HL-60/S4 treated with retinoic acid at 250 ng/mL for 4 days and 3 days (cell line): ENCODE measurements around the gene HNRNPAB.

Source experiments
- in situ Hi-C: fragments of 300-500 bp; cut with MboI; formaldehyde crosslinking; loops from 2 replicates; pipeline ENCODE4 v1.7.0; 2022; ENCODE audit warnings: low sequenced_read_pairs

The HNRNPAB gene

DNA sequence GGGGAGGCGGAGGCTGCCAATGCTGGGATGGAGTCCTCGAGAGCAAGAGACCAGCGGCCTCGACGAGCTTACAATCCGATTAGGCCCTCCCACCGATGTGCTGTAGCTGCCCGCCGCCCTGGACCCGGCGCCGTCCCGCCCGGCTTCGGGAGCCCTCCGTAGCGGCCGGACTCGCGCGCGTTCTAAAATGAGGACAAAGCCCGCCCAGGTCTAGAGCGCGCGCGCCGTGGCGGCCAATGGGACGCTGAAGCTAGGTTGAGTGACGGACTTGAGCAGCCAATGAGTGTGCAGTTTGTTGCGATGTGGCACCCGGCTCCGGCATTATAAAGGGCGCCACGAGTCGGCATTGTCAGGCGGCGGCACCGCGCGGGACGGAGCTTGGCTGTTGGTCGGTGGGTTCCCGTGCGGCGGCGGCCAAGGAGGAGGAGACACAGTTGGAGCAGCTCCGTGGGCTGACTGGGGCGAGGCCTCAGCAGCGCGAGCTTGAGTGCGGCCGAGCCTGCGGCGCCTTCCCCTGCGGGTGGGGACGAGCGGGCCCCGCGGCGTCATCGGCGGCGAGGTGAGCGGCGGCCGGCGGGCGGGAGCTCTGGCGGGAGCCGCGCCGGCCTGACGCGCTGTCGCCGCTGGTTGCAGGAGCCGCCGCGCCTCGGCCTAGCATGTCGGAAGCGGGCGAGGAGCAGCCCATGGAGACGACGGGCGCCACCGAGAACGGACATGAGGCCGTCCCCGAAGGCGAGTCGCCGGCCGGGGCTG, at the start of gene HNRNPAB:
Gene HNRNPAB, plus strand, starts transcription at position 352 of the 753 bp plus-strand sequence. Its CDS starts 305 bp downstream, at position 657.
- in situ Hi-C loops, result no loop called here

DNA sequence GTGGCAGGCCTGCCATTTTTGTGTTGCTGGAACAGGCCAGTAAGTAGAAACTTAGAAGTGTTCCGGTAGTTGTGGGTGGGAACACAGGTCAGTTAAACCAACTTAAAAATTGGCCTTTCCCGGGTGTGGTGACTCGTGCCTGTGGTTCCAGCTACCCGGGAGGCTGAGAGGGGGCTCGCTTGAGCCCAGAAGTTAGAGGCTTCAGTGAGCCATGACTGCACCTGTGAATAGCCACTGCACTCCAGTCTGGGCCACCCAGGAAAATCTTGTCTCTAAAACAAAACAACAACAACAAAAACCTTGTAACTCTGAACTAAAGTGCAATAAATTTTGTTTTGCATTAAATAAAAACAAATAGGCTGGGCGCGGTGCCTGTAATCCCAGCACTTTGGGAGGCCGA, 49.3 kb upstream of the HNRNPAB start:
- in situ Hi-C loops, result no loop called here

DNA sequence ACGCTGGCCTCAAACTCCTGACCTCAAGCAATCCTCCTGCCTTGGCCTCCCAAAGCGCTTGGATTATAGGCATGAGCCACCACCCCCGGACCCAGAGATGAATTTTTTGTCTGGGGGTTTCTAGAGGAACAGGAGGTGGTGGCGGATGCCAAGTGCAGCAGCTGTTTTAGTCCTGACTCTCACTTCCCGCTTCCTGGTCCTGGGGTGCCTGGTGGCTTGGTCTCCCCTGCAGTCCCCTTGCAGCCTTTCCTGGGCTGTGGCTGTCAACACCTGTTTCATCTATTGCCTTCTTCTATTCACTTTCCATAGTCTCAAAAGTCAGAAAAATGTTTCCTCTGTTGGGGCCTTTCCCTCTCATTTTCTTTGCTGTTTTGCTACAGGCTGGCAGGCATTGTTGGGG, 44.2 kb upstream of the HNRNPAB start:
- in situ Hi-C loops, result no loop called here

DNA sequence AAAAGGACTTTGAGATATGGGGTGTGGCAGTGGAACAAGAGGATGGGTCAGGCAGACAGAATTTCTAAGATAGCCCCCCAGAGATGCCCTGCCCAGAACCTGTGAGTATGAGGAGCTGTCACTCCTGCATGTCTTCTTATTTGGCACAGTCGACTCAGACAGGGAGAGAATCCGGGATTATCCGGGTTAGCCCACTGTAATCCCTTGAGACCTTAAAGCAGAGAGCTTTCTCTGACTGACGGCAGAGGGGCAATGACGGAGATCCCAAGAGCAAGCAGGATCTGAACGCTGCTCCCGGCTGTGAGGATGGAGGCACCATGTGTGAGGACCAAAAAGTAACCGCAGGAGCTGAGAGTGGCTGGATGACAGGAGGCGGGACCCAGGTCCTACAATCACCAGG, 41.9 kb upstream of the HNRNPAB start:
- in situ Hi-C loops, result no loop called here

DNA sequence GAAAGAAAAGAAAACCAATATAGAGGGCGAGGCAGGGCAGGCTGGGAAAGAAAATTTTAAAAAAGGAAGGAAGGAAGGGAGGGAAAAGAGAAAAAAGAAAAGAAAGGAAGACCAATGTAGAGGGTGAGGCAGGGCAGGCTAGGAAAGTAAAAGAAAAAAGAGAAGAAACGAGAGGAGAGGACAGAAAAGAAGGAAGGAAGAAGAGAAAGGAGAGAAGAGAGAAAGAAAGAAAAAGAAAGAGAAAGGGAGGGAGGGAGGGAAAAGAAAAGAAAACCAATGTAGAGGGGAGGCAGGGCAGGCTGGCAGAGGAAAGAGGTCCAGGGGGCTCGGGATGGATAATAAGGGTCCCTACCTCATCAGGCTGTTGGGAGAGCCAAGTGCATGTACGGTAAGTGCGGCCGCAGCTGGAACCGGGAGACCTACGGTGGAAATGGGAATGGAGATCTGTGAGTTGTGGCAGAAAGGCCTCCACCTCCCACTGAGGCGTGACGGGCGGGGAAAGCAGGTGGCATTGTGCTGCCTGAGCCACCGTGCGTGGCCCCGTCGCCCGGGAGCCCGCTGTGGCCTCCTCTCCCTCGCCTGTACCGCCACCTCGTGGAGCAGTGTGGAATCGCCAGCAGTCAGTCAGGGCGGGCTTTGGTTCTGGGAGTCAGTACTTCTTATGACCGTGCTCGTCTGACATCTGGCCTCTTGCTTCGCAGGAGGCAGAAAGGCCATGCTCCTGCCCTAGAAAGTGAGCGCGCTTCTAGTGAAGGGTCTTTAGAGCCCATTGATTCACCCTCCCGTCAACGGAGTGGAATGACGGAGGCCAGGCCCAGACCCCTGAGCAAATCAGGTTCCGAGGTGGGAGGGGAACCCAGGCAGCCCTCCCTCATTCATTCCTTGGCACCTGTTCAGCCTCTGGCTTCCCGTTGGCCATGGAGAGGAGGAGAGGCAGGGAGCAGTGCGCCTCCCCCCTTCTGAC, 40.3 kb upstream of the HNRNPAB start:
- in situ Hi-C loops, result no loop called here

DNA sequence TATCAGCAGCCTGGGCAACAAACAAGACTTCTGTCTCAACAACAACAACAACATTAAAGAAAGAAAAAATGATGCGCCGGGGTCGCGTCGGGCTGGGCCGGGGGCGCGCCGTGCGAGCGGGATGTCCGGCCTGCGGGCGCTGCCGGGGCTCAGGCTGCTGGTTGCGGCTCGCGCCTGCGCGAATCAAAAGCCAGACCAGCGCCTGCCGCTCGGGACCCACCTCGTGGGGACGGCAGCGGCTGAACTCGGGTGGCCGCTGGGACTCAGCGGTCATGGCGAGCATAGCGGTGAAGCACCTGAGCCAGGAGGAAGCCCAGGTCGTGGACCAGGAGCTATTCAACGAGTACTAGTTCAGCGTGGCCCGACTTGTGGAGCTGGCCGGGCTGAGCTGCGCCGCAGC, 38.8 kb upstream of the HNRNPAB start:
- in situ Hi-C loops, result no loop called here

DNA sequence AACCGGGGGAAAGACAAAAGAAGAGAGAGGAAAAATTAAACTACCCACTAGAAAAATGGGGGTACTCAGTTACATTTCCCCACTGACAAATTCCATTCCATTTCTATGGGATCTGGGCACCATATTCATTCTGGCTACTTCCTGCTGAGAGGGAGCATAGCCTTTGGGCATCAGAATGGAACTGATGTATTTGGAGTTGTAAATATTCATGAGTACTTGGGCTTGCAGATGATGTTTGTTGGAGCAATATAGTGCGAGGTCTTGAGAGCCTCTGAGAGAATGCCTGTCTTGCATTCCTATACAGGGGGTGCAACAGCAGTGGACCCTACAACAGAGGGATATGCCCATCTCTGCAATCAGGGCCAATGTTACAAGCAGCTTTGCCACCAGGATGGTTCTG, 33.9 kb upstream of the HNRNPAB start:
- in situ Hi-C loops, result no loop called here

DNA sequence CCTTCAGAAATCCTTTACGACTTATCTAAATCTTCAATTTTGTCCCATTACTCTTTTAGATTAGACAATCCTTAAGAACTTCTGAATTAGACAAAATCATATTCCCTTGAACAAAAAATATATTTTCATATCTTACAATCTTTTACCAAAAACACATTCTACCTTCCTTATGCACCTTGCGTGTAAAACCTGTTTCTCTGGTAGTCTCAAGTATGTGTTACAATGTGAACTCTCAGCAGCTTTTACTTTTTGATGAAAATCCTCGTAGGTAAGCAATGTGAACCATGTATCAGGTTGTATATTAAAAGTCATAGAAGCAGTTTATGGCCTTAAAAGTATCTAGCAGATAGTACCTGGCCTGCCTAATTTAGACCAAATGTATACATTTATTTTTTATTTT, 29.9 kb upstream of the HNRNPAB start:
- in situ Hi-C loops, result no loop called here

DNA sequence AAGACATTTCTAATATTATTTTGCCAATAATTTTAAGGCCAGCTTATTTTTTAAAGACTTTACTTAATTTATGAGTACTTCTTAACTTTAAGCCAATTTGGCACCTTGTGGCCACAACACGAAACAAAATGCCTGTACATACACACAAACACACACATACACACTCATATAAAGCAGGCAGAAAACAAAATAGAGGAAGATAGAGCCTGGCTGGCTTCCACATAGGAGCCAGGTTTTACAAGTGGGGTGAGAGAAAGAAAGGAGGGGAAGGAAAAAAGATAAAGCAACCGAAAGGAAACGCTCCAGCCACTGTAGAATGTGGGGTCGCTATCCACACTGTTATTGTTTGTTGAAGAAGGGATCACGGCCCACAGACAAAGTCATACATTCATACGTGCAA, 27.5 kb upstream of the HNRNPAB start:
- in situ Hi-C loops, result no loop called here

DNA sequence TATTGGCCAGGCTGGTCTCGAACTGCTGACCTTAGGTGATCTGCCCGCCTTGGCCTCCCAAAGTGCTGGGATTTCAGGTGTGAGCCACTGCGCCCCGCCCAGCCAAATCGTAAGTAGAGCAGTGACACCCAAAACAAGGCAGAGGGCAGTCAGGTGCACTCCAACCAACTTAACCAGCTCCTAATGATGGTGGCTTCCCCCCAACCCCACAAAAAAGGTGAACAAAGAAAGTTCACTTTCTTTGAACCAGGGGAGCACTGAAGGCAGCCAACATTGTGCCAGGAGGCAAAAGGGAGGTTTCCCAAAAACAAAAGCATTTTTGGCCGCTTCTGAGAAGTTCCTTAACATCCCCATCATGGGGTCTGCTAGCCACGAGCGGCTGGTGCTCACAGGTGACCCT, 26.8 kb upstream of the HNRNPAB start:
- in situ Hi-C loops, result no loop called here

DNA sequence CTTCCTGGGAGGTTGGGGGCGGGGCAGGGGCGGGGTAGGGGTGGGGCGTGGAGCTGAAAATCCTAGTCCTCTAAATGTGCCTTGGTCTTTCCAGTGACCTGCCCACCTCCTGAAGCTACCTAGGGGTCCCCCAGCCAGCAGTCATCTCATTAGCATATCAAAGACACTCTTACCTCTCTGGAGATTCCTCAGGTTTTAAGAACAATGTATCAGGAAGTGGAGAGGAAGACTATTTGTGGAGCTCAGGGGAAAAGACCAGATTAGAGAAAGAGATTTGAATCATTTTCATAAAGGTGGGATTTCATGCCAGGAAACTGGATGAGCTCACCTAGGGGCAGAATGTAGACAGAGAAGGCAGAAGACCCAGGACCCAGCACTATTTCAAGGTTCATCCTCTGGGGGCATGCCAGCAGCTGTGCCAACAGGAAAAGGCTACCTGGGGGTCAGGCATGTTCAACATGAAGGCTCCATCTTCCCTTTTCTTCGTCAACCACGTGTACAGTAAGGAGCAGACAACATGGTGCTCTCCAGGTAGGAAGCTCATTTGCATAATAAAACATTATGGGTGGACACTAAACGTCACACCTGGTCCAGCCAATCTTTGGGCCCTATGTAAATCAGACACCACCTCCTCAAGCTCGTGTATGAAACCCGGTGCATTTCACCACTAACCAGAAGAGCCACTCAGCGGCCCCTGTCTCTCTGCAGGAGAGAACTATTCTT, 24.0 kb upstream of the HNRNPAB start:
- in situ Hi-C loops, result no loop called here

DNA sequence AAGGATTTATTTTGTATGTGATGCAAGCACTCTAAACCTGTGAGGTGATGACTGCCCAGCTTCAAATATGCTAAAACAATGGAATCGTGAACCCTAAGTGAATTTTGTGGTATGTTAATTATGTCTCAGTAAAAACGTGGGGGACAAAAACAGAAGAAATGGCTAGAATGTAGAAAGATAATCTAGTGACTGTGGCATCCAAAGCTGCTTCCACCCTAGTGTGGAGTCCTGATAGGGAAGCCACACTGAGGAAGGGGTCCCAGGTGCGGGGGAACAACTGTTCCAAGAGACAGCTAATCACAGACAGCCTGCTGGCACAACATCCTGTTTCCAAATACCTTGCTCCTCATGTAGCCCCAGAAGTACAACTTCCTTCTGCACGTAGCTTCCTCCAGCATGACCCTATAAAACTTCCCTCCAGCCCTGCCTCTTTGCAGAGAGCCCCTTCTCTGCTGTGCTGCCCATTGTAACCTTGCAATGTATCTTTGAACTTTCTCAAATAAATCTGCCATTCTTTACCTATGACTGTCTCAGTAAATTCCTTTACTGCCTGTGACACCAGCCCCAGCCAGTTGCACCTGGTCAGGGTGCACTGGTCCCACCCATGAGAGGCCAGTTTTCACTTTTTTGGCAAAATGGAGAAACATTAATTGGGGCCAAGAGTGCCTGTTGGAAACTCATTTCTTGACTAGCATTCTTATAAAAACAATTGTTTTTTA, 22.0 kb upstream of the HNRNPAB start:
- in situ Hi-C loops, result no loop called here

DNA sequence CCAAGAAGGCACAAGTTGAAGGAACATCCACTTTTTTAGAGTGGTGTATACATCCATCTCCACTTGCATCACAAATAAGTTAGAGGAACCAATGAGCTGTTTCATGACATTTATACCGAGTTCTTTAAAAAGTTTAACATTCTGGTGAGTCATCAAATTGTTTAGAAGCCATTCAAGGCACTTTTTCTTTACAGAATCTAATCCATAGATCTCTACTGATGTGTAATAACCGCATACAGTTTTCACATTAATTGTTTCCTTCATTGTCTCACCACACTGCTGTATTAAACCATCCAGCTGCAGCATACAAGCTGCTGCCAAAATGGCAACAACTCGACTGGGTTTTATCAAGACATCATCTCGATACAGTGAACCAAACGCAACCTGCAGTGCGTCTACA, 17.9 kb upstream of the HNRNPAB start:
- in situ Hi-C loops, result no loop called here

DNA sequence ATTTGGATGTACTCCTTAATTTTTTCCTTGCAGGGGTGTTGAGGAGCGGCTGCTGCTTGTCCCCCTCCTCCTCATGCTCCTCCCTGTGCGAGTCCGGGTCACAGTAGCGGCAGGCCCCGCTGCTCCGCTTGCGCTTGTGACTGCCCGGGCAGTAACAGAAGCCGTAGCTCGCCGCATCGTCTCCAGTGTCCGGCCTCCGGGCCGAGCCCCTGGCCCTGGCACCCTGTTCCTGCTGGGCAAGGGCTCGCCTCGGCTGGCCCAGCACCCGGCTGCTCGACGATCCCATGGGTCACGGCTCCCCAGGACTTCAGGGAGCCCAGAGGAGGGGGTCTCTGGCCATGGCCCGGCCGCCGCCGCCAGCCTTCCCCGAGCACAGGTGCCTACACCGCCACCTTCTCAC, 17.3 kb upstream of the HNRNPAB start, which contains the start of gene GMCL2:
Gene GMCL2, minus strand, starts transcription at position 358 of the 400 bp plus-strand sequence. Its CDS starts 72 bp downstream, at position 286.
- in situ Hi-C loops, result no loop called here

DNA sequence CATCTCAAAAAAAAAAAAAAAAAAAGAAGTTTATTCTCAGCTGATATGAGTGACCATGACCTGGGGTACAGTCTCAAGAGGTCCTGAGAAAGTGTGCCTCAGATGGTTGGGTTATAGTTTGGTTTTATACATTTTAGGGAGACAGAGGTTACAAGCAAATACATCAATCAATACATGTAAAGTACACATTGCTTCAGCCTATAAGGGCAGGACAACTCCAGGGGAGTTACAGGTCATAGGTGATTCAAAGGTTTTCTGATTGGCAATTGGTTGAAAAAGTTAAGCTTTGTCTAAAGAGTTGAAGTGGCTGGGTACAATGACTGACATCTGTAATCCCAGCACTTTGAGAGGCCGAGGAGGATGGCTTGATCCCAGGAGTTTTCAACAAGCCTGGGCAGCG, 14.9 kb upstream of the HNRNPAB start:
- in situ Hi-C loops, result no loop called here

DNA sequence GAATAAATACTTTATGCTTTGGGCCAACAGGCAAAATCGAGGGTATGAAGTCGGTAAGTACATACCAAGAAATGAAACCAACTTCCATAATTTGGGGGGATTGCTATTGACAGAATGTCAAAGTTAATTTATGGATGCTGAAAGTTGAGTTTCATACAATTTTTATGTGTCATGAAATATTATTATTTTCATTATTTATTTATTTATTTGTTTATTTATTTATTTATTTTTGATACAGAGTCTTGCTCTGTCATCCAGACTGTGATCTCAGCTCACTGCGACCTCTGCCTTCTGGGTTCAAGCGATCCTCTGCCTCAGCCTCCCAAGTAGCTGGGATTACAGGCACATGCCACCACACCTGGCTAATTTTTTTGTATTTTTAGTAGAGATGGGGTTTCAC, 12.7 kb upstream of the HNRNPAB start:
- in situ Hi-C loops, result no loop called here

DNA sequence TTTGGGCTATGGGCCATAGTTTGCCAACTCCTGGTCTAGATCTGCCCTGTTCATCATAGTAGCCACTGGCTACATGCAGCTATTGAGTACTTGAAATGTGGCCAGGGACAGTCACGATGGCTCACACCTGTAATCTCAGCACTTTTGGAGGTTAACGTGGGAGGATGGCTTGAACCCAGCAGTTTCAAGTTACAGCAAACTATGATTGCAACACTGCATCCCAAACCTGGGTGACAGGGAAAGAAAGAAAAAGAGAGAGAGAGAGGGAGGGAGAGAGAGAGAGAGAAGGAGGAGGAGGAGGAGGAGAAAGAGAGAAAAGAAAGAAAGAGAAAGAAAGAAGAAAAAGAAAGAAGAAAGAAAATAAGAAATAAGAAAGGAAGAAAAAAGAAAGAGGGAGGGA, 12.1 kb upstream of the HNRNPAB start:
- in situ Hi-C loops, result no loop called here

DNA sequence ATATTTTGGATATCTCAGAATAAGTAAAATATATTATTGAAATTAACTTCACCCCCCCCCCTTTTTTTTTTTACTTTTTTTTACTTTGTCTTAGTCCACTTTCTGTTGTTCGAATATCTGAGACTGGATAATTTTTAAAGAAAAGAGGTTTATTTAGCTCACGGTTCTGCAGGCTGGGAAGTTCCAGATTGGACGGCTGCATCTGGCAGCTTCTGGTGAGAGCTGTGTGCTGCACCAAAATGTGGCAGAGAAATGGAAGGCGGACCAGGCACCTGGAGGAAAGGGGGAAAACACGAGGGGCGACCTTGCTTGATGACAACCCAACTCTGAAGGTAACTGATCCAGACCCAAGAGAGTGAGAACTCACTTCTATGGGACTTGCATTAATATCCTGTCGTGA, 11.5 kb upstream of the HNRNPAB start:
- in situ Hi-C loops, result no loop called here

DNA sequence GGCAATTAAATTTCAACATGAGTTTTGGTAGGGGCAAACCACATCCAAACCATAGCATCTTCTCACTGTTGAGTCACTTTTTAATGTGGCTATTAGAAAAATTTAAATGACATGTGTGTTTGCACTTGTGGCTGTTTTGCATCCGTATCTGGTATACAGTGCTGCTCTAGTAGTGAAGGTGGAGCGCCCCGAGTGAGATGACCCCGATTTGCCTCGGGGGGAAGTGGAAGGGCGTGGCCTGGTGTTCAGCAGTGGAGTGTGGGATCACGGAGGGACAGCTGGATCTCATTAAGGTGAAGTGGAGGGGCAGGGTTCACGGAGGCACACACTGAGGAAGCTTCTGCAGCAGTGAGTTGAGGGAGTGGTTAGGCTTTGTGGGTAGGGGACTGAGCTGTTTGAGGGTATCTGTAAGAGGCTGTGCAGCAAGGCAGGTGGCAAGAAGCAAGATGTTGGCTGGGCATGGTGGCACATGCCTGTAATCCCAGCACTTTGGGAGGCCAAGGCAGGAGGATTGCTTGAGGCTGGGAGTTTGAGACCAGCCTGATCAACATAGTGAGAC, 11.0 kb upstream of the HNRNPAB start:
- in situ Hi-C loops, result no loop called here

DNA sequence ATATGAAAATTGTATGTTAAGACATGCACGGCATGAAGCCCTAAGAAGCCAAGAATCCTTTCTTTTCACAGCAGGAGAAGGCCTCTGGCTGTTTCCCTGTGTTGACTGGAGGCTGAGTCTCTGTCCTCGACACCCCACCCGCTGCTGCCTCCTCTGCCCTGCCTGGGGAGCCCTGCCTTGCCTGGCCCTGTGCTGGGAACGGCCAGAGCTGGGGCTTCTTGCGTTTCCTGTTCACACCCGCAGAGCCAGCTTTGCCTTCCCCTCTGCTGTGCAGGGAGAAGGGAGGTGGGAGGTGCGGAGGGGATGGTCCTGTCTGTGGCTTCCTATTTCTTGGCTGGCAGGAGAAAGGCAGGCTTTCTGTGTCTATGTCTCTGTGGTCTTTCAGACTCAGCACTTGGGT, 10.3 kb upstream of the HNRNPAB start:
- in situ Hi-C loops, result no loop called here
